Posterior vena cava (tissue), 2 donors: Measurements from ENCODE around the gene FZD2. TPM values are rescaled to one million over a fixed set of nuclear protein-coding genes. Genes with fewer than 3 reads are reported as not detected.
A peak's percentile ranks its signal among the peaks of the same experiment; 100 is the strongest.

Experiments
- DNase-seq: peaks from one replicate; pipeline ENCODE4 v3.0.0-alpha.2; 2020; ENCODE audit warnings: low spot score
- intact Hi-C, 2 donors: fragments of 100-400 bp; cut with DNase I; formaldehyde crosslinking; loops; one replicate each; pipeline versions ENCODE4 v1.14.1 to v1.14.2; 2022 to 2023
- total RNA-seq, 2 donors: library from RNA; stranded (reverse); fragmentation: NEBNext Ultra II Directional; extraction: Animal tissue kit (Norgen Biotek cat#: 25700); gene quantifications; one replicate each; pipeline ENCODE4 v1.2.1, GENCODE V29; 2021
- donor health status: DM: yes; HTN: yes; CAD: no.
- donor health status: DM: yes; HTN: yes; CAD: no.

FZD2 gene
- total RNA-seq, 2 donors from 2014 or later, result 10.4 to 12.6 TPM

- no peak for DNase-seq
- intact Hi-C loops, result no loop called here
These were observed 13.9 kb upstream of the FZD2 start for GRCh38 chr17:44543213-44543904.

GRCh38 chr17:44543905-44544523 lies 13.3 kb upstream of the FZD2 start:
- intact Hi-C loops, result no loop called here
- DNase-seq, result no peak

DNA sequence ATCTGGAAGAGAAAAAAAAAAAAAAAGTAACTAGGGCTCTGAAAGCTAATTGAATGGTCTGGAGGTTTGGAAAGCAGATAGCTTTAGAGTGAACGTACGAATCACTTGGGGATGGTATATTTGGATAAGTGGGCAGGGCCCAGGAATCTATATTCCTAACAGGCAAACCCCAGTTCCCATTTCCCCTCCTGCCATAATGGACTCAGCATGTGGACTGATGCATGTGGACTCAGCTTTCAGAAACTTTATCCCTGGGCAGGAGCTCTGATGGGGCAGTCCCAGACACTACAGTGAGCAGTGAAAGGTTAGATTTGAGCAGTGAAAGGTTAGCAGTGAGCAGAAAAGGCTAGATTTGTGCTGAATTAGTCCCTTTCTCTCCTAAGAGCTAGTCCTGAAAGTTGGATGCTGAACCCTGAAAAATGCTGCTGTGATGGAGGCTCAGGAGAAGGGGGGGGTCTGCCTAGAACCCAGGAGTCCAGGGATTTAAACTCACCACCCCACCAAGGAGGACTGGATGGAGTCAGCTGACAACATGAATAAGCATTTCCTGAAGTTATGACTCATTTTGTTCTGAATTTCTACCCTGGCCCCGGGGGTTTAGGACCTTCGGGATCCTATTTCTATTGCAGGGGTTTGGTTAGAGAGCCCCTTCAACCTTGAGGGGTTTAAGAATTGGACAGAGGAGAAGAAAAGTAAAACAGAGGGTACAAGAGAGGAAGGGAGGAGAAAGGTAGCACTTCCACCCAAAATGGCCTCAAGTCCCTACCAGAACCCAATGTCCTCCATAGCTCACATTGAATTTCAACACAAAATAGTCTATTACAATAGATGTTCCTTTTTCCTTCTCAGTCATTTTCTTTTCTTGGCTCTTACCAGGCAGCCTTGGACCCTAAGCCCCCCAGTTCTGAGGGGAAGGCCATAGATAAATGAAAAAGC lies 10.3 kb upstream of the FZD2 start:
- intact Hi-C loops, result no loop called here
- no peak for DNase-seq

DNA sequence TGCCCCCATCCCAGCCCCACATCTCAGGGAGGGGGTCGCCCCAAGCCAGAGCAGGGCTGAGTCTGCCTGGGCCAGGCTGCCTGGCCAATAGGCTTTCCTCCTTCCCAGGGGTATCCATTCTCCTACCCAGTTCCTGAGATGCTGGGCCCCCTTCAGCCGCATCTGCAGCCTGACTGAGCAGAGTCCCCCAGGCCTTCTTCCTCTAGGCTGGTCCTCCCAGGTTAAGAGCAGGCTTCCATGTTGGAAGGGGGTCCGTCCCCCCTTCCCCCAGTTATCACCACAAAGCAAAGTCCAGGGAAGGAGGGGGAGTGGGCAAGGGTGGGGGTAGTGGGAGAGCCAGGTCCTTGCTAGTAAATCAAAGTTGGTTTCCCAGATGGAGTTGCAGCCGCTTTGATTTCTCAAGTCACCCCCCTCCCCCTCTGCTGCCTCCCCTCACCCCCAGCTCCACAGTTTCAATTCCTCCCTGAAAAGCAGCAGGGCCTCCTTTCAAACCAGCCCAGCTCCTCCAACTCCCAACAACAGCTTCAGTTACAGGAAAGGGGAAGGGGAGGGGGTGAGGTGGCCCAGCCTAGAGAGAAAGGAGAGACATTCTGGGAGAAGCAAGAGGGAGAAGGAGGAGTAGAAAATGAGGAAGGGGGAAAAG lies 9.5 kb upstream of the FZD2 start:
- intact Hi-C loops, result no loop called here
- no peak for DNase-seq

- intact Hi-C loops, result no loop called here
- DNase-seq, result no peak
These were observed 8.7 kb upstream of the FZD2 start for GRCh38 chr17:44548376-44549230.

DNA sequence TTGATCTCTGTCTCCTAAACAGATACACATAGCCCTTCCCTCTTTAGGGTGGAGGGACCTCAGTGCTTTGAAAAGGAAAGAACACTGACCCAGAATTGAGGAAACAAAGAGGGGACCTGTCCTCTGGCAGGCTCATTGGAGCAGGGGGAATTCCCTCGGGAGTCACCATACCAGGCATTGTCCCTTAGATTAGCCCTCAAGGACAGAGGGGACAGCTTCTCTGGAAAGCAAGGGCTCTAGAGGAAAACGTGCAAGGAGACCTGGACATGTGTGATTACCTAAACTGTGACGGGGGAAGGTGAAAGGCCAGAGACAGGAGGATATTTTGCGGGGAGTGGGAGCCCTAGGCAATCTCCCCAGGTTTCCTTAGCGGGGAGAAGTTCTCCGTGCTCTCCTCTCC lies 7.6 kb upstream of the FZD2 start:
- intact Hi-C loops, result no loop called here
- no peak for DNase-seq

DNA sequence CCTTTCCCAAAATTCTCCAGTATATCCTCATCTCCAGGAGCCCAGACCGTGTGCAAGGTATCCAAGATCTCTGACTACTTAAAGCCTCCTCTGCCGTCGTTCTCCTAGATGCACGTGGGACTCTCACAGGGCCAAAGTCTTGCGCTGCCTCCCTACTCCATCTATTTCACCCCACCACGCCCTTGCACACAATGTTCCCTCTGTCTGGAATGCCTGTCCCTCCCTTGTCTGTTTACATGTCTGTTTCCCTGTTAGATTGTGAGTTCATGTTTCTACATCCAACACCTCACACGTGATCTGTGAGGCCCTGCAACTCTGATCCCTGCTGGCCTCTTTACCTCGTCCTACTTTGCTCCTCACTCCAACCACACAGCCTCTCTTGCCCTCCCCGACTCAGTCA lies 4.9 kb upstream of the FZD2 start:
- intact Hi-C loops, result no loop called here
- no peak for DNase-seq

DNA sequence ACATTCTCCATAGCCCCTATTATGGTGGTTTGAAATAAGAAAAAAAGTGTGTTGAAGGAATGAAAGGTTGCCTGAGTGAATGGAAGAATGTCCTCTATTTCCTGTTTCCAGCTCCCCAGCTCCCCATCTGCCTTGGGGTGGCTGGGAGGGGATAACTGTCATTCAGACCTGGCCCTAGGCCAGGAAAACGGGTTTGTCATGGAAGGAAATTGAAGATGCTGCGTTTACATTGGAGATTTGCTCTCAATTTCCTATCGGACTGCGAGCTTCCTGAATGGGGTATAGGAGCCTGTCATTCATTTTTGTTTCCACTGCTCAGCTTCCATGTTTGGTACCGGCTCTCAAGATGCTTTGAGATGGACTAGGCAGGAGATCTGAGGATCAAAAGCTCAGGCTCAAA lies 2.2 kb upstream of the FZD2 start:
- DNase-seq, result no peak
- intact Hi-C loops, result loop anchor here in 1 of 2 donors (5.0 kb wide), 1 partner anchor 42 kb away; no protein-coding TSS in a partner anchor

DNA sequence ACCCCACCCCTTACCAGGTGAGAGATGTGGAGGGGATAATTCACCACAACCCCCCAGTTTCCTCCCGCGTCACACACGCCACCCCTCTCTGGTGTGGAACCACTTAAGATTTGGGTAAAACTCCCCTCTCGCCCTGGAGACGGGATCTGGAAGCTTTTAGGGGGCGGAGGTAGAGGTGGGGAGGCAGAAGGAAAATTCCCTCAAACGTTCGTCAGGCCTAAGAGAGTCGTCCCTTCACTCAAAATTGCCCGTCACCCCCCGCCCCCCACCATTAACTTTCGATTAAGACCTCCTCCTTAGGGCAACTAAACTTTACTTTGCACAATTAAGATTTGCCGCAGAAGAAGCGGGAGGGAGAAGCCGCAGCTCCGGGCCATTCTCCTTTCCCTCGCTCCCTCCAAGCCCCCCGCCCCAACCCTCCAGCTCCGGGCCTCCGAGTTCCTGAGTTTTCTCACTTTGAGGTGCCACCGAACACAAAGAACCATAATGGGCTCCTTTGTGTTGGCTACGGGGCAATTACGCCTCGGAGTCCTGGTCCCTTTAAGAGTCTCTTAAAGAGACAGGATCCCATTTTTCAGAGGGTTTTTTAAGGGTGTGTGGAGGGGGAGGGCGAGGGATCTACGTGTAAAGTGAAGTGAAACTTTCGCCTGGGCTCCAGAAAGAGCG lies 985 bp upstream of the FZD2 start:
- intact Hi-C loops, result loop anchor here in 1 of 2 donors (5.0 kb wide), 1 partner anchor 41 kb away; no protein-coding TSS in a partner anchor

DNA sequence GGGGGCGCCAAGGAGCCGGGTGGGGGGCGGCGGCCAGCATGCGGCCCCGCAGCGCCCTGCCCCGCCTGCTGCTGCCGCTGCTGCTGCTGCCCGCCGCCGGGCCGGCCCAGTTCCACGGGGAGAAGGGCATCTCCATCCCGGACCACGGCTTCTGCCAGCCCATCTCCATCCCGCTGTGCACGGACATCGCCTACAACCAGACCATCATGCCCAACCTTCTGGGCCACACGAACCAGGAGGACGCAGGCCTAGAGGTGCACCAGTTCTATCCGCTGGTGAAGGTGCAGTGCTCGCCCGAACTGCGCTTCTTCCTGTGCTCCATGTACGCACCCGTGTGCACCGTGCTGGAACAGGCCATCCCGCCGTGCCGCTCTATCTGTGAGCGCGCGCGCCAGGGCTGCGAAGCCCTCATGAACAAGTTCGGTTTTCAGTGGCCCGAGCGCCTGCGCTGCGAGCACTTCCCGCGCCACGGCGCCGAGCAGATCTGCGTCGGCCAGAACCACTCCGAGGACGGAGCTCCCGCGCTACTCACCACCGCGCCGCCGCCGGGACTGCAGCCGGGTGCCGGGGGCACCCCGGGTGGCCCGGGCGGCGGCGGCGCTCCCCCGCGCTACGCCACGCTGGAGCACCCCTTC lies 484 bp downstream of the FZD2 start:
- peak; percentile 89 for DNase-seq
- intact Hi-C loops, result loop anchor here in 1 of 2 donors (5.0 kb wide), 1 partner anchor 40 kb away; no protein-coding TSS in a partner anchor

More for the DNA sequence above, 985 bp upstream of the FZD2 start:
- peak; percentile 84 for DNase-seq

- DNase-seq, result peak; percentile 58
- intact Hi-C loops, result loop anchor here in 1 of 2 donors (5.0 kb wide), 1 partner anchor 39 kb away; no protein-coding TSS in a partner anchor
These were observed 1.0 kb downstream of the FZD2 start for GRCh38 chr17:44558334-44558709.

- intact Hi-C loops, result loop anchor here in 1 of 2 donors (5.0 kb wide), 1 partner anchor 38 kb away; no protein-coding TSS in a partner anchor
- DNase-seq, result peak; percentile 80
These were observed 1.7 kb downstream of the FZD2 start for GRCh38 chr17:44558710-44559633.

- intact Hi-C loops, result loop anchor here (5.0 to 10.0 kb wide), 2 partner anchors 37 to 1185 kb away; no protein-coding TSS in a partner anchor
- peak; percentile 78 for DNase-seq
These were observed 2.6 kb downstream of the FZD2 start for GRCh38 chr17:44559634-44560554.

DNA sequence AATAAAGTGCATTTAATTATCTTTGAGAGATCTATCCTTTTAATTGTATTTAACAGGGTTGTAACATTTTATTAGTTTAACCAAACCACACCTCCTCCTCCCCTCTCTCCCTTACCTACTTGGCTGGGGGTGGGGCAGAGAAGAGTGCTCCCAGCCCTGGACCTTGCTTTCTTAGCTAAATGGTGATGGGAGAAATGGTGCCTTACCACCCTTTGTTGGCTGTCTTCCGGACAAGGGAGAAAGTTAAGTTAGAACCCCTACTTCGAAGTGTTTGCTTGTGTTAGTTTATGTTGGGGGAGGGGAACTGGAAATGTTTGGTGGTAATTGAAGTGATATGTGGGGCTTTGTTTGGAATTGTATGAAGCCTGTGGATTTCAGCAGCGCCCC lies 3.9 kb downstream of the FZD2 start:
- intact Hi-C loops, result loop anchor here in 1 of 2 donors (10.0 kb wide), 1 partner anchor 1184 kb away; no protein-coding TSS in a partner anchor
- no peak for DNase-seq

GRCh38 chr17:44564429-44564828 lies 7.1 kb downstream of the FZD2 start:
- intact Hi-C loops, result loop anchor here in 1 of 2 donors (10.0 kb wide), 1 partner anchor 1180 kb away; no protein-coding TSS in a partner anchor
- no peak for DNase-seq
